A172 (cell line): Measurements from ENCODE around the gene CEACAM3. TPM values are rescaled to one million over a fixed set of nuclear protein-coding genes. Genes with fewer than 3 reads are reported as not detected.
A peak's percentile ranks its signal among the peaks of the same experiment; 100 is the strongest.

Experiments used
- DNase-seq: peaks from one replicate; pipeline ENCODE4 v3.0.0-alpha.2; 2015; ENCODE audit warnings: low spot score
- total RNA-seq: library from RNA; depleted of rRNA; stranded (reverse); fragments of >200 nt; shearing (Covaris generic); gene quantifications from 2 replicates; pipeline ENCODE4 v1.2.3, GENCODE V29; 2014

Gene CEACAM3
- total RNA-seq, 1 experiment from 2014 or later, result not detected

- peak; percentile 27 for DNase-seq
Measured at GRCh38 chr19:41792513-41793413, 3.6 kb upstream of the CEACAM3 start.

DNA sequence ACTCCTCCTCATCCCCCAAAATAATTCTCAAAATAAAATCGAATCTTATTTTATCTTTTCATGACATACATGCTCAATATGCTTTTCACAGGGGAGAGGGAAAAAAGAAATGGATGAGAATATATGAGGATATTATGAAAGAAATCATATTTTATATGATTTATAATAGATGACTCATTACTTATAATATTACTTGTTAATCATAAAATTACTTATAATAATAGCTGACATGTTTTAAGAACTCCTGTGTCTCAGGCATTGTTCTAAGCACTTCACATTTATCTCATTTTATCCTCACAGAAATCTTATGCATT lies 3.0 kb upstream of the CEACAM3 start:
- no peak for DNase-seq

DNA sequence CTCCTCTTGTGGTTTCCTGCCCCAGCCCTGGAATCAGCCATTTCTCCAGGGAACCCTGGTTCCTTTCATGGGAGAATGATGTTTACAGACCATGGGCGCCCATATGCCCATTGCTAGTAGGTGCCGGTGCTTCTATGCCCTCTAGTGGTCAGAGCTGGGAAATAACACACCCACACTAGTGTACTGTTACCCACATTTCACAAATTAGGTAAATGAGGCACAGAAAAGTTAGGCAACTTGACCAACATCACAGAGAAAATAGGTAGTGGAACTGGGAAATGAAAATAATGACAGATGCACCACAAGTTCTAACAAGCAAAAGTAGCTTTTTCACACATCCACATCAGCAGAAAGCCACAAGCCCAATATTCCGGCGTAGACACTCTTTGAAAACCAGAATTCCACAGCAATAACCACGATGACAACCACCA lies 1.3 kb upstream of the CEACAM3 start:
- DNase-seq, result peak; percentile 62

DNA sequence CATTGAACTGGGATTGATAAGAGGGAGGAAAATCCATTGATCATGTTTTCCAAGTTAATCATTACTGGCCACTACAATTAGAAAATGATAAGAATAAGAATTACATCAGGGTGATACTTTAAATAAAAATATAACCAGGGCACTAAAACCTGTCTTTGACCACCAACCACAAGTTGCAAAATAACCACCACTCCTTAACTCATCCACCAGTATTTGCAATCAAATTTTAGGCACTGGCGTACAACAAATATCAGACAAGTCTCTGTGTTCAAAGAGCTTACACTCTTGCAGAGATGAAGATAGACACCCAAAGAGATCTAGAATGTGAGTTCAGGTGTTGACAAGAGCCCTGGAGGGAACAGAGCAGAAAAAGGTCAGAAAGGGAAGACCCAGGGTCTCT lies 514 bp downstream of the CEACAM3 start:
- DNase-seq, result no peak

- no peak for DNase-seq
Measured at GRCh38 chr19:41799444-41800000, 3.1 kb downstream of the CEACAM3 start.

DNA sequence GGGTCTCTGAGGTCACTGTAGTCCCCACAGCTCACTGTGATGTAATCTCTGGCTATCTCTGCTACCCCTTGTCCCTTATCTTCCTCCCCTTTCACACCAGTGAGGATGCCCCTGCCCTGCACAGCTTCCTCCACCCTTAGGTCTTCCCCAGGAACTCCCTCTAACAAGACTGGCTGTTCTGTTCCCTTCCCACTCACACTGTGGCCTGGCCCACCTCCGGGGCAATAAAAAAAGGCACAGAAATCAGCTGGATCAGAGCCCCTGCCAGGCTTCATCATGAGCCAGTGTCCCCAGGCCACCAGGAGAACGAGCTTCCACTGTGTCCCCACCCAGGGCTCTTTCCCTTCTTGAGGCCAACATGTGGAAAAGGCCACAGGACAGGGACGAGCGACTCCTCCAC lies 4.6 kb downstream of the CEACAM3 start:
- DNase-seq, result no peak

DNA sequence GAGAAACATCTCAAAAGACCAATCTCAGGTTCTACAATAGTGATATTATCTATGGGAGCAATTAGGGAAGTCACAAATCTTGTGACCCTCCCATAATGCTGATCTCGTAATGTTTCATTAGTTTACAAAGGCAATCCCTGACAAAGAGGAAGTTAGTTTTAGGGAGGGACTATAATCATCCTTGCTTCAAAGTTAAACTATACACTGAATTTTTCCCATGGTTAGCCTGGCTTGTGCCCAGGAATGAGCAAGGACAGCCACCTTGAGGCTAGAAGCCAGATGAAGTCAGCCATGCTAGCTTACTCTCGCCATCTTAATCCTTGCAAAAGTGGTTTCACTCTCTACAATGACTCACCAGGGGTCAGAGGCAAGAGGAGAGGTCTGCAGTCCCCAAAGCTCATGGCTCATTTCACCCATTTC lies 5.4 kb downstream of the CEACAM3 start:
- DNase-seq, result no peak

DNA sequence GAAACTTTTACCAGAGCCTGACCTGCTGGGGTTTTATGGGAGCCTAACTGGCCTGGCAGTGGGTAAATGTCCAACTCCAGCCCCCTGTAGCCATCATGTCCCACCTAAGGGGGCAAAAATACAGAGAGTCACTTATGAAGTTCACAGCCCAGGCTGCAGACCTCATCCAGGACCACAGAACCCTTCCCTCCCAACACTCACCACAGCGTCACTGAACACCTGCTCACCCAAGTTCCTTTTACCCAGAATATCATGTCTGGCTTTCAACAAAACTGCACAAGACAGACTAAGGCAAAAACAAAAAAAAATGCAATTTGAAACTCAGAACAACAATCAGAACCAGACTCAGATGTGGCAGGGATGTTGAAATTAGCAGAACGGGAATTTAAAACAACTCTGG lies 6.4 kb downstream of the CEACAM3 start:
- DNase-seq, result no peak

GRCh38 chr19:41804336-41804735 lies 7.9 kb downstream of the CEACAM3 start:
- DNase-seq, result no peak

- no peak for DNase-seq
Measured at GRCh38 chr19:41807176-41807575, 10.8 kb downstream of the CEACAM3 start.

- DNase-seq, result no peak
Measured at GRCh38 chr19:41808663-41809566, 12.5 kb downstream of the CEACAM3 start.

DNA sequence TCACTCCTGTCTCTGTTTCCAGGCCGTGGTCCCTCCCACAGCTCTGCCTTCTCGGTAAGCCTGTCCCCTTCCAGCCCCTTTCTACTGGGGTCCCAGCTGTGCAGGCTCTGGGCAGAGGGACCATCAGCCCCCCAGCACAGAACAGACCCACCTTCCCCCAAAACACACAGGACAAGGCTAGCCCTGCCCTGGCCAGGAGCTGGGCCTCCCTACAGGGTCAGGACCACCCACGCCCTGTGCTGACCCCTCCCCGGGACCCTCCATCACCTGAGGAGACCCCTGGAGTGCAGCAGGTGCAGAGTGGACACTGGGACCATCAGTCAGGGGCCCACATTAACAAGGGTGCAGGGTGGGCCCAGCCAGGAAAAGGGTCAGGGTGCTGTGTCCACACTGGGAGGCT lies 13.9 kb downstream of the CEACAM3 start:
- no peak for DNase-seq

- no peak for DNase-seq
Measured at GRCh38 chr19:41811036-41811435, 14.6 kb downstream of the CEACAM3 start.

DNA sequence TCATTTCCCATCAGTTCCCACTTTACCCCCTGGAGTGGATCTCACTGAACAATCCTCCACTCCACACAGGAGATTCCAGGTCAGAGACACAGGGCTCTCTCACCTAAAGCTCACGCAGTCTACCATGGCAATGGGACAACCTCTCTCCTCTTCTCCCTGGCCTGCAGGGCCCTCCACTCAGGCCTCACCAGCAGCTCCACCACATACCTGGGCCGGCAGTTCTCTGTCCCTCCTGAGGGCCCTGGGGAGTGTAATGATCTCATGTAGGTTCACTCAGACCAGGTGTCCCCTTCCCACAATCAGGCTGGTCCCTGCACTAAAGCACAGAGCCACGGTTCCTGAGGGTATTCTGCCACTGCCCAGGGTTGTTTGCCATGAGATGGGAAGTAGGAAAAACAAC lies 15.6 kb downstream of the CEACAM3 start:
- DNase-seq, result no peak

- no peak for DNase-seq
Measured at GRCh38 chr19:41813911-41814310, 17.5 kb downstream of the CEACAM3 start.

DNA sequence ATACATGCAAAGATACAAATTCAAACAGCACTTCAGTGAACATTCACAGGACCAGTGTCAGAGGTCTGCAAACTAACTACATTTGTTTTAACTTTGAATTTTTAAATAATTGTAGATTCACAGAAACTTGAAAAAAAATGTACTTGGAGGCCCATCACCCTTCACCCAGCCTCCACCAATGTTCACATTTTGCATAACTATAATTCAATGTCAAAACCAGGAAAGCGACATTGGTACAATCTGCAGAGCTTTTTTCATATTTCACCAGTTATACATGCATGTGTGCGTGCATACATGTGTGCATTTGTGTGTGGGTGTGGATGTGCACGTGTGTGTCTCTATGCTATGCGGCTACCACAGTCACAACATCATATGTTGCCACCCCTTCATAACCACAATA lies 18.9 kb downstream of the CEACAM3 start:
- no peak for DNase-seq

DNA sequence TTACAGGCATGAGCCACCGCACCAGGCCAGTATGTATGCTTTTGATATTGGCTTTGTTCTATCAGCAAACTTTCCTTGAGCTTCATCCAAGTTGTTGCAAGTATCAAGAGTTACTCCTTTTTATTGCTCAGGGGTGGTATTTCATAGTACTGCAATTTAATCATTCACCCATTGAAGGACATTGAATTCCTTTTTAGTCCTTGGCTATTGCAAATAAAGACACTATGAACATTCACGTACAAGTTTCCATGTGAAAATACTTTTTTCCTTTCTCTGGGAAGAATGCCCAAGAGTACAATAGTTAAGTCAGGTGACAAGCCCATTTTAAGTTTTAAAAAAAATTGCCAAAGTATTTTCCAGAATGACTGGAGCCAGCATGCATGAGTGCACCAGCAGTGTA lies 20.4 kb downstream of the CEACAM3 start:
- DNase-seq, result no peak

GRCh38 chr19:41821003-41821735 lies 24.8 kb downstream of the CEACAM3 start:
- DNase-seq, result peak; percentile 51

GRCh38 chr19:41837981-41838708 lies 41.8 kb downstream of the CEACAM3 start:
- DNase-seq, result no peak

DNA sequence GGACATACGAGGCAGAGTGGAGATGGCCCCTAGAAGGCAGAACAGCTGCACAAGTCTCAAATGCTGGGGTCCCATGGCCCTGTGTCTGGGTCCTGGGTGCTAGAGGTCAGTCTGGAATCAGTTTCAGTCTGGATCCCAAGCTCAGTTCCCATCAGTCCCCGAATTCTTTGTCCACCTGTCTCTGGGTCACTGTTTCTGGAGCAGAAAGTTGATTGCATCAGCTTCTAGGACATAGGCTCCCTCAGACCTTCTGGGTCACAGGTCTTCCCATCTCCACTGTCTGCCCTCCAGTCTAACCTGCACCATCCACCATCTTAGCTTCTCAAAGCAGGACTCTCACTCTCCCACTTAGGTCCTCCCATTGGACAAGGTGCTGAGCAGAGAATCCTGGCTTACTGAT lies 42.8 kb downstream of the CEACAM3 start:
- DNase-seq, result no peak

GRCh38 chr19:41843371-41843770 lies 47.0 kb downstream of the CEACAM3 start:
- DNase-seq, result no peak
